ENCODE results near the gene EYA2. TPM values are rescaled to one million over a fixed set of nuclear protein-coding genes. Genes with fewer than 3 reads are reported as not detected.

Gene EYA2
- polyA plus RNA-seq, 1 donor (not counting 4 experiments of a cell fraction or from before 2014, with no cell fraction given) = not detected

- no peak overlapping the region for H3K4me2 ChIP-seq (ENCODE audit: control insufficient read depth, extremely low read depth, insufficient read depth, low read depth, low read length)
- no peak overlapping the region for H3K9ac ChIP-seq (ENCODE audit: control insufficient read depth, extremely low read depth, insufficient read depth, low read length)
- H3K4me3 ChIP-seq (ENCODE audit: control insufficient read depth in 2 of 3, extremely low read depth in 1 of 3, insufficient read depth in 2 of 3, low read depth in 1 of 3, low read length in 3 of 3) = no peak overlapping the region
- H3K36me3 ChIP-seq (ENCODE audit: control insufficient read depth in 2 of 2, extremely low read depth in 1 of 2, insufficient read depth in 2 of 2, low read length in 2 of 2) = no peaks in the 10 kb centered on the region
- no peaks in the 10 kb centered on the region for H4K20me1 ChIP-seq (ENCODE audit: control insufficient read depth, extremely low read depth, insufficient read depth, low read length)
- no peaks in the 10 kb centered on the region for H3K9me1 ChIP-seq (ENCODE audit: control insufficient read depth, extremely low read depth, insufficient read depth, low read length)
- dilution Hi-C loops (cut with MboI; ENCODE audit: extremely low pct_ligation_motif_present, low sequenced_read_pairs) = no loop called here
- FAIRE-seq (no peak), DNase-seq (ENCODE audit: low read depth, low spot score) (no peak)
- TF ChIP-seq EZH2 (IDR thresholded peaks at IDR 0.05; ENCODE audit: low read length) (no peak), CTCF (optimal IDR thresholded peaks at IDR 0.05 in 1 of 3, IDR thresholded peaks at IDR 0.05 in 1 of 3, conservative IDR thresholded peaks at IDR 0.05 in 1 of 3; ENCODE audit: extremely low read depth in 1 of 3, insufficient read depth in 2 of 3, low read length in 3 of 3) (no peak)
- H3K79me2 ChIP-seq (ENCODE audit: control insufficient read depth, insufficient read depth, low read length) = no peaks in the 10 kb centered on the region
- peaks cover 12% of the 10 kb centered on the region for H3K4me1 ChIP-seq (ENCODE audit: control insufficient read depth, extremely low read depth, insufficient read depth, low read length)
- no peaks in the 10 kb centered on the region for H3K27me3 ChIP-seq (ENCODE audit: control insufficient read depth, extremely low read depth, insufficient read depth, low read length)
- H3K27ac ChIP-seq (ENCODE audit: control insufficient read depth, insufficient read depth, low read length) = no peak overlapping the region
- no peak overlapping the region for H2AFZ ChIP-seq (ENCODE audit: control insufficient read depth, low read length)
- no peaks in the 10 kb centered on the region for H3K9me3 ChIP-seq (ENCODE audit: control insufficient read depth, low read depth, low read length)
These were observed 225.8 kb downstream of the EYA2 start for GRCh38 chr20:47120346-47120936.

- no peaks in the 10 kb centered on the region for H4K20me1 ChIP-seq (ENCODE audit: control insufficient read depth, extremely low read depth, insufficient read depth, low read length)
- no peak for DNase-seq (ENCODE audit: low read depth, low spot score)
These were observed 227.9 kb downstream of the EYA2 start for GRCh38 chr20:47122560-47122959.

More at GRCh38 chr20:47122560-47122959, 227.9 kb downstream of the EYA2 start:
- Histone ChIP-seq H2AFZ (ENCODE audit: control insufficient read depth, low read length) (no peak overlapping the region), H3K9me3 (ENCODE audit: control insufficient read depth, low read depth, low read length) (no peaks in the 10 kb centered on the region), H3K4me2 (ENCODE audit: control insufficient read depth, extremely low read depth, insufficient read depth, low read depth, low read length) (no peak overlapping the region), H3K9me1 (ENCODE audit: control insufficient read depth, extremely low read depth, insufficient read depth, low read length) (no peaks in the 10 kb centered on the region), H3K27ac (ENCODE audit: control insufficient read depth, insufficient read depth, low read length) (no peak overlapping the region), H3K36me3 (ENCODE audit: control insufficient read depth in 2 of 2, extremely low read depth in 1 of 2, insufficient read depth in 2 of 2, low read length in 2 of 2) (no peaks in the 10 kb centered on the region), H3K27me3 (ENCODE audit: control insufficient read depth, extremely low read depth, insufficient read depth, low read length) (no peaks in the 10 kb centered on the region), H3K9ac (ENCODE audit: control insufficient read depth, extremely low read depth, insufficient read depth, low read length) (no peak overlapping the region), H3K4me1 (ENCODE audit: control insufficient read depth, extremely low read depth, insufficient read depth, low read length) (peaks cover 29% of the 10 kb centered on the region), H3K4me3 (ENCODE audit: control insufficient read depth in 2 of 3, extremely low read depth in 1 of 3, insufficient read depth in 2 of 3, low read depth in 1 of 3, low read length in 3 of 3) (no peak overlapping the region), H3K79me2 (ENCODE audit: control insufficient read depth, insufficient read depth, low read length) (no peaks in the 10 kb centered on the region)
- TF ChIP-seq CTCF (optimal IDR thresholded peaks at IDR 0.05 in 1 of 3, IDR thresholded peaks at IDR 0.05 in 1 of 3, conservative IDR thresholded peaks at IDR 0.05 in 1 of 3; ENCODE audit: extremely low read depth in 1 of 3, insufficient read depth in 2 of 3, low read length in 3 of 3) = no peak
- no peak for TF ChIP-seq EZH2 (IDR thresholded peaks at IDR 0.05; ENCODE audit: low read length)
- dilution Hi-C loops (cut with MboI; ENCODE audit: extremely low pct_ligation_motif_present, low sequenced_read_pairs) = no loop called here
- no peak for FAIRE-seq
